Measurements from ENCODE around the gene FAM181A. TPM values are rescaled to one million over a fixed set of nuclear protein-coding genes. Genes with fewer than 3 reads are reported as not detected.

The FAM181A gene
- total RNA-seq, 1 experiment from 2014 or later = not detected

DNA sequence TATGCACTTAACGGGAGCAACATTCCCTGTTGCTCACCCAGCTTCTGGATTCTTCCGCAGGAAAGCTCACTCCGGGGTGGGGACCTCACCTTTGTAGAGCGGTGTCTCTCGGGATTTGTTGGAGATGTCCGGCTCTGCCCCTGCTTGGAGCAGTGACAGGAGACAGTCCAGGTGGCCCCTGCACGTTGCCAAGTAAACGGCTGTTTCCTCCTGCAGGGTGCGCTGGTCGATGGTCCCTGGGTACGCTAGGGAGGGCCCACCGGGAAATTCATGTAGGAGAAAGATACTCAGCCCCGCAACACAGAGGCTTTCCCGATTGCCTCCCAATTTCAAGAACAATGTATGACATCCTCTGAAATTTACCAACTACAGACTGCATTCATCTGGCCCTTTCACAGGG, 26.1 kb downstream of the FAM181A start:
- no peak overlapping the region for H3K27ac ChIP-seq (ENCODE audit: low read depth, low read length, poor library complexity, severe bottlenecking)
- no peaks in the 10 kb centered on the region for H3K36me3 ChIP-seq (ENCODE audit: insufficient read depth, low read length, poor library complexity, severe bottlenecking)
- H3K4me3 ChIP-seq (ENCODE audit: low read depth, low read length, poor library complexity, severe bottlenecking) = no peak overlapping the region
- BruUV-seq (replicated peaks) = no TSS peak
- no peaks in the 10 kb centered on the region for H3K9me3 ChIP-seq (ENCODE audit: low read depth, low read length, poor library complexity, severe bottlenecking)
- TF ChIP-seq, protein P1, sequence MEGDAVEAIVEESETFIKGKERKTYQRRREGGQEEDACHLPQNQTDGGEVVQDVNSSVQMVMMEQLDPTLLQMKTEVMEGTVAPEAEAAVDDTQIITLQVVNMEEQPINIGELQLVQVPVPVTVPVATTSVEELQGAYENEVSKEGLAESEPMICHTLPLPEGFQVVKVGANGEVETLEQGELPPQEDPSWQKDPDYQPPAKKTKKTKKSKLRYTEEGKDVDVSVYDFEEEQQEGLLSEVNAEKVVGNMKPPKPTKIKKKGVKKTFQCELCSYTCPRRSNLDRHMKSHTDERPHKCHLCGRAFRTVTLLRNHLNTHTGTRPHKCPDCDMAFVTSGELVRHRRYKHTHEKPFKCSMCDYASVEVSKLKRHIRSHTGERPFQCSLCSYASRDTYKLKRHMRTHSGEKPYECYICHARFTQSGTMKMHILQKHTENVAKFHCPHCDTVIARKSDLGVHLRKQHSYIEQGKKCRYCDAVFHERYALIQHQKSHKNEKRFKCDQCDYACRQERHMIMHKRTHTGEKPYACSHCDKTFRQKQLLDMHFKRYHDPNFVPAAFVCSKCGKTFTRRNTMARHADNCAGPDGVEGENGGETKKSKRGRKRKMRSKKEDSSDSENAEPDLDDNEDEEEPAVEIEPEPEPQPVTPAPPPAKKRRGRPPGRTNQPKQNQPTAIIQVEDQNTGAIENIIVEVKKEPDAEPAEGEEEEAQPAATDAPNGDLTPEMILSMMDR (conservative IDR thresholded peaks at IDR 0.05; ENCODE audit: low read depth, low read length) = no peak
- TF ChIP-seq EZH2 (IDR thresholded peaks at IDR 0.05; ENCODE audit: borderline replicate concordance, low read depth, low read length, poor library complexity, severe bottlenecking) = no peak
- ChIA-PET CTCF (no interaction called here), POLR2A (ENCODE audit: low non-redundant PET) (no interaction called here)
- H3K4me1 ChIP-seq (ENCODE audit: insufficient read depth, low read length, poor library complexity, severe bottlenecking) = no peaks in the 10 kb centered on the region
- H3K27me3 ChIP-seq (replicated peaks; ENCODE audit: insufficient read depth, low read depth, low read length, poor library complexity) = no peaks in the 10 kb centered on the region
- intact Hi-C loops (cut with micrococcal nuclease; ENCODE audit: unreplicated experiment) = no loop called here
- no peak for DNase-seq (ENCODE audit: low spot score)

DNA sequence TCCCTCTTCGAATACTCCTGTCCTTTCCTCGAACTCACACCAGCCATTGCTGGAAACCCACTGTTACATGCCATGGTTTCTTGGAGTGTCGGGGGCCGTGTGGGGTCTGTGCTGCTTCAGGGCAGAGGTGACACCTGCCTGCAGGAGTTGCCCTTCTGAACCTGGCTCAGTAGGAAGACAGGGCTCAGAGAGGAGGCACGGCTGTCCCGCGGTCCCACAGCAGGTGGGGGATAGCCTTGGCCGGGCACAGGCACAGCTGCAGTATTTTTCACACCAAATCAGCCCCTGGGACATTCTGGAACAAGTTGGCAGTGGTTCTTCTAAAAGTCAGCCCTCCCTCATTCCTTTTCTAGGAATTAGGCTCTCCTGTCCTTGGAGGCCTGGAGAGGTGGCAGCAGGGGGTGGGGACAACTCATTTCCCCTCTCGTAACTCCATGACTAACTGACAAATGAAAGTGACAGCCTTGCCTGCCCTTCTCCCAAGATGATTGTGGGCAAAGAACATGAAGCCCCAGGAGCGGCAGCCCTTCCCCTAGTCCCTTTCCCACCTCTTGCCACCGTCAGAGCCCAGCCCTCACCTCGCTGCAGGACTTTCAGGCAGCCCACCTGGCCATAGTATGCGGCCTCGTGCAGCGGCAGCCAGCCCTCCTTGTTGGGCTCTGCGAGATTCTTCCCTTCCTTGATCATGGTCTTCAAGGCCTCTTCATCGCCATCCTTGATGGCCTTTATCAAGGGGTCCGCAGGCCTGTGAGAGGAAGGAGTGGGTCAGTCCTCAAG, 26.8 kb downstream of the FAM181A start:
- intact Hi-C loops (cut with micrococcal nuclease; ENCODE audit: unreplicated experiment) = no loop called here
- H3K36me3 ChIP-seq (ENCODE audit: insufficient read depth, low read length, poor library complexity, severe bottlenecking) = no peaks in the 10 kb centered on the region

DNA sequence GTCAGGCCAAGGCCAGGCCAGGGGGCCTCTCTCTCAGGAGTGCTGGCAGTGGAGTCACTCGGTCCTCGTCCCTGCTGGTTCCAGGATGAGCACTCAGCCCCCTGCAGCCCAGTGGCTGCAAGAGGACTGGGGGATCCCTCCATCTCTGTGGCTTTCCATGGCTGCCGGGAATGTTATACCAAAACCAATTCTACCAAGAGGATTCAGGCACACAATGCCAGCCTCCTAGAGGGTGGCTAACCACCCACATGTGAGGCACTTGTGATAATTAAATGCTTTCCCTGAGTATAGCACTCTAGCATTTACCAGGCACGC, 27.3 kb downstream of the FAM181A start:
- Histone ChIP-seq H3K27ac (ENCODE audit: low read depth, low read length, poor library complexity, severe bottlenecking) (no peak overlapping the region), H3K4me1 (ENCODE audit: insufficient read depth, low read length, poor library complexity, severe bottlenecking) (no peaks in the 10 kb centered on the region), H3K36me3 (ENCODE audit: insufficient read depth, low read length, poor library complexity, severe bottlenecking) (no peaks in the 10 kb centered on the region), H3K9me3 (ENCODE audit: low read depth, low read length, poor library complexity, severe bottlenecking) (no peaks in the 10 kb centered on the region), H3K4me3 (ENCODE audit: low read depth, low read length, poor library complexity, severe bottlenecking) (no peak overlapping the region), H3K27me3 (replicated peaks; ENCODE audit: insufficient read depth, low read depth, low read length, poor library complexity) (no peaks in the 10 kb centered on the region)
- TF ChIP-seq, protein P1 (conservative IDR thresholded peaks at IDR 0.05; ENCODE audit: low read depth, low read length) = no peak
- TF ChIP-seq EZH2 (IDR thresholded peaks at IDR 0.05; ENCODE audit: borderline replicate concordance, low read depth, low read length, poor library complexity, severe bottlenecking) = no peak
- intact Hi-C loops (cut with micrococcal nuclease; ENCODE audit: unreplicated experiment) = no loop called here
- POLR2A ChIA-PET (ENCODE audit: low non-redundant PET) = no interaction called here
- BruUV-seq (replicated peaks) = no TSS peak
- CTCF ChIA-PET = no interaction called here
- DNase-seq (ENCODE audit: low spot score) = no peak

More for the DNA sequence above, 26.8 kb downstream of the FAM181A start:
- POLR2A ChIA-PET (ENCODE audit: low non-redundant PET) = no interaction called here
- BruUV-seq (replicated peaks) = no TSS peak
- no peaks in the 10 kb centered on the region for H3K27me3 ChIP-seq (replicated peaks; ENCODE audit: insufficient read depth, low read depth, low read length, poor library complexity)
- H3K27ac ChIP-seq (ENCODE audit: low read depth, low read length, poor library complexity, severe bottlenecking) = no peak overlapping the region
- H3K4me1 ChIP-seq (ENCODE audit: insufficient read depth, low read length, poor library complexity, severe bottlenecking) = no peaks in the 10 kb centered on the region
- TF ChIP-seq, protein P1 (conservative IDR thresholded peaks at IDR 0.05; ENCODE audit: low read depth, low read length) = no peak
- TF ChIP-seq EZH2 (IDR thresholded peaks at IDR 0.05; ENCODE audit: borderline replicate concordance, low read depth, low read length, poor library complexity, severe bottlenecking) = no peak
- no peaks in the 10 kb centered on the region for H3K9me3 ChIP-seq (ENCODE audit: low read depth, low read length, poor library complexity, severe bottlenecking)
- DNase-seq (ENCODE audit: low spot score) = peak; percentile 38
- CTCF ChIA-PET = no interaction called here
- no peak overlapping the region for H3K4me3 ChIP-seq (ENCODE audit: low read depth, low read length, poor library complexity, severe bottlenecking)
